GM15510 (cell line): ENCODE results near the gene ARHGAP32.

ENCODE experiments used
- POLR2A ChIP-seq: IDR thresholded peaks from 3 replicates; pipeline ENCODE4 v1.6.1; 2011; ENCODE audit warnings: borderline replicate concordance; ENCODE audit not compliant: insufficient read length; ENCODE audit errors: extremely low read depth

The ARHGAP32 gene

GRCh38 chr11:129023968-129024676 is 168.0 kb downstream of the ARHGAP32 start:
- no peak for TF ChIP-seq POLR2A

GRCh38 chr11:129021295-129021694 is 170.8 kb downstream of the ARHGAP32 start:
- no peak for TF ChIP-seq POLR2A

GRCh38 chr11:129018991-129019390 is 173.1 kb downstream of the ARHGAP32 start:
- TF ChIP-seq POLR2A: no peak

- no peak for TF ChIP-seq POLR2A
Observed at GRCh38 chr11:129018126-129018525, 174.0 kb downstream of the ARHGAP32 start.

GRCh38 chr11:129013737-129014475 is 178.2 kb downstream of the ARHGAP32 start:
- TF ChIP-seq POLR2A: no peak

- TF ChIP-seq POLR2A: no peak
Observed at GRCh38 chr11:129012880-129013279, 179.2 kb downstream of the ARHGAP32 start.

GRCh38 chr11:129006161-129006560 is 186.0 kb downstream of the ARHGAP32 start:
- TF ChIP-seq POLR2A: no peak

GRCh38 chr11:128988242-128988970 is 203.7 kb downstream of the ARHGAP32 start:
- TF ChIP-seq POLR2A: no peak

GRCh38 chr11:128985880-128986279 is 206.2 kb downstream of the ARHGAP32 start:
- no peak for TF ChIP-seq POLR2A

GRCh38 chr11:128983023-128983422 is 209.1 kb downstream of the ARHGAP32 start:
- TF ChIP-seq POLR2A: no peak

GRCh38 chr11:128981254-128981653 is 210.9 kb downstream of the ARHGAP32 start:
- no peak for TF ChIP-seq POLR2A

- TF ChIP-seq POLR2A: no peak
Observed at GRCh38 chr11:128970598-128971190, 221.4 kb downstream of the ARHGAP32 start.

GRCh38 chr11:128968916-128969315 is 223.2 kb downstream of the ARHGAP32 start:
- no peak for TF ChIP-seq POLR2A

- no peak for TF ChIP-seq POLR2A
Observed at GRCh38 chr11:128967578-128967977, 224.5 kb downstream of the ARHGAP32 start.

- TF ChIP-seq POLR2A: no peak
Observed at GRCh38 chr11:128965485-128965884, 226.6 kb downstream of the ARHGAP32 start.
